T-helper 1 cell treated with Interleukin-12 subunit alpha and Interleukin-12 subunit beta and Interleukin-4 antibody, amounts not matched to agents 30 ng/mL and 1 ng/mL, for 36 hours (primary cell): ENCODE data around the gene CTNNA1. TPM values are rescaled to one million over a fixed set of nuclear protein-coding genes. Genes with fewer than 3 reads are reported as not detected.

Source experiments
- intact Hi-C: fragments of 100-400 bp; cut with micrococcal nuclease; formaldehyde crosslinking; loops from one replicate; pipeline ENCODE4 v1.15.1; 2024
- total RNA-seq: library from RNA; stranded (reverse); gene quantifications from 2 replicates; pipeline ENCODE4 v1.2.3, GENCODE V29; 2022

Gene CTNNA1
- total RNA-seq, 1 donor from 2014 or later, result 53.9 TPM

GRCh38 chr5:138844812-138845513, 91.7 kb downstream of the CTNNA1 start:
- intact Hi-C loops, result no loop called here

- intact Hi-C loops, result no loop called here
These were observed 96.2 kb downstream of the CTNNA1 start for GRCh38 chr5:138849439-138849838.

GRCh38 chr5:138849882-138850281, 96.7 kb downstream of the CTNNA1 start:
- intact Hi-C loops, result no loop called here

GRCh38 chr5:138850865-138851435, 97.7 kb downstream of the CTNNA1 start:
- intact Hi-C loops, result no loop called here

GRCh38 chr5:138853132-138853531, 99.9 kb downstream of the CTNNA1 start:
- intact Hi-C loops, result no loop called here

- intact Hi-C loops, result no loop called here
These were observed 113.8 kb downstream of the CTNNA1 start for GRCh38 chr5:138867011-138867410.

- intact Hi-C loops, result no loop called here
These were observed 115.8 kb downstream of the CTNNA1 start for GRCh38 chr5:138869038-138869437.

GRCh38 chr5:138869763-138870500, 116.7 kb downstream of the CTNNA1 start:
- intact Hi-C loops, result no loop called here

GRCh38 chr5:138870611-138871010, 117.4 kb downstream of the CTNNA1 start:
- intact Hi-C loops, result no loop called here

- intact Hi-C loops, result no loop called here
These were observed 119.7 kb downstream of the CTNNA1 start for GRCh38 chr5:138872841-138873465.

GRCh38 chr5:138873466-138874221, 120.4 kb downstream of the CTNNA1 start:
- intact Hi-C loops, result no loop called here

GRCh38 chr5:138874241-138874640, 121.0 kb downstream of the CTNNA1 start:
- intact Hi-C loops, result no loop called here

- intact Hi-C loops, result no loop called here
These were observed 121.7 kb downstream of the CTNNA1 start, which contains the start of gene LRRTM2 for GRCh38 chr5:138874771-138875551. TSS of gene LRRTM2 (minus strand) at chr5:138875335. CDS start at chr5:138874911, 424 bp downstream.

- intact Hi-C loops, result no loop called here
These were observed 122.3 kb downstream of the CTNNA1 start for GRCh38 chr5:138875552-138875875.

GRCh38 chr5:138875946-138876345, 122.7 kb downstream of the CTNNA1 start:
- intact Hi-C loops, result no loop called here

- intact Hi-C loops, result no loop called here
These were observed 123.6 kb downstream of the CTNNA1 start for GRCh38 chr5:138876811-138877210.

GRCh38 chr5:138878437-138879235, 125.4 kb downstream of the CTNNA1 start:
- intact Hi-C loops, result no loop called here

GRCh38 chr5:138883211-138883610, 130.0 kb downstream of the CTNNA1 start:
- intact Hi-C loops, result no loop called here

GRCh38 chr5:138884094-138884493, 130.9 kb downstream of the CTNNA1 start:
- intact Hi-C loops, result no loop called here

- intact Hi-C loops, result no loop called here
These were observed 131.3 kb downstream of the CTNNA1 start for GRCh38 chr5:138884554-138884953.
